PFSK-1 (cell line): ENCODE results near the gene RAB5B.

ENCODE experiments used
- FOXP2 ChIP-seq: optimal IDR thresholded peaks from 2 replicates; pipeline ENCODE3; 2011; ENCODE audit warnings: borderline replicate concordance, control low read depth, inconsistent platforms; ENCODE audit not compliant: insufficient read depth; ENCODE audit errors: extremely low read length, extremely low read depth
- POLR2AphosphoS5 ChIP-seq: IDR thresholded peaks from 2 replicates; pipeline ENCODE4 v1.6.1; 2012; ENCODE audit warnings: low read depth, mild to moderate bottlenecking, control low read depth, low read length, moderate library complexity
- SIN3A ChIP-seq: IDR thresholded peaks from 2 replicates; pipeline ENCODE4 v1.6.1; 2012; ENCODE audit warnings: mild to moderate bottlenecking, low read length, moderate library complexity, borderline replicate concordance; ENCODE audit not compliant: insufficient read depth
- TAF1 ChIP-seq: IDR thresholded peaks from 2 replicates; pipeline ENCODE4 v1.6.1; 2012; ENCODE audit warnings: low read length, control low read depth, borderline replicate concordance; ENCODE audit not compliant: insufficient read depth
- TF ChIP-seq, protein P1 (sequence below), 2 experiments: IDR thresholded peaks; 2 replicates each; pipeline versions ENCODE4 v1.6.1 to v1.8.0; 2011 to 2012; ENCODE audit warnings: low read depth in 2 of 2, low read length in 2 of 2, control low read depth in 1 of 2, inconsistent platforms in 1 of 2, mild to moderate bottlenecking in 1 of 2, moderate library complexity in 1 of 2; ENCODE audit not compliant: insufficient read depth in 1 of 2

The RAB5B gene

DNA sequence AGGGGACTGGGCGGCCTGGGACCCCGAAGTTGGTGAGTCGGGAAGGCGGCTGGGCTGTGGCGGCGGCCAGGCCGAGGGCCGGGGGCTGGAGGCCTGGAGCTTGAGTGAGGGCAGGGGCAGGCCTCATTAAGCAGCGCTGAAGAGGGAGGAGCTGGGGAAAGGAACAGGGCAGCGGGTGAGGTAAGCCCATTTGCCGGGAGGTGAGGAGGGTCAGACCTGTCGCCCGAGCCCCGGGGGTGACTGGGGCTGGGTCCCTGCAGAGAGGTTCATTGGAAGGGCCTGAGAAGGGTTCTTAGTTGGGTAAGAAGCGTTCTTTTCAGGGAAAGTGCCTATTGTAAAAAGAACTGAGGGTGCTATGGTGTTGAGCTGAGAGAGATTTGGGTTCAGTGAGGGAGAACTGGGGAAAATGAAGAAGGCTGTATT lies 441 bp downstream of the RAB5B start:
- TF ChIP-seq, protein P1, sequence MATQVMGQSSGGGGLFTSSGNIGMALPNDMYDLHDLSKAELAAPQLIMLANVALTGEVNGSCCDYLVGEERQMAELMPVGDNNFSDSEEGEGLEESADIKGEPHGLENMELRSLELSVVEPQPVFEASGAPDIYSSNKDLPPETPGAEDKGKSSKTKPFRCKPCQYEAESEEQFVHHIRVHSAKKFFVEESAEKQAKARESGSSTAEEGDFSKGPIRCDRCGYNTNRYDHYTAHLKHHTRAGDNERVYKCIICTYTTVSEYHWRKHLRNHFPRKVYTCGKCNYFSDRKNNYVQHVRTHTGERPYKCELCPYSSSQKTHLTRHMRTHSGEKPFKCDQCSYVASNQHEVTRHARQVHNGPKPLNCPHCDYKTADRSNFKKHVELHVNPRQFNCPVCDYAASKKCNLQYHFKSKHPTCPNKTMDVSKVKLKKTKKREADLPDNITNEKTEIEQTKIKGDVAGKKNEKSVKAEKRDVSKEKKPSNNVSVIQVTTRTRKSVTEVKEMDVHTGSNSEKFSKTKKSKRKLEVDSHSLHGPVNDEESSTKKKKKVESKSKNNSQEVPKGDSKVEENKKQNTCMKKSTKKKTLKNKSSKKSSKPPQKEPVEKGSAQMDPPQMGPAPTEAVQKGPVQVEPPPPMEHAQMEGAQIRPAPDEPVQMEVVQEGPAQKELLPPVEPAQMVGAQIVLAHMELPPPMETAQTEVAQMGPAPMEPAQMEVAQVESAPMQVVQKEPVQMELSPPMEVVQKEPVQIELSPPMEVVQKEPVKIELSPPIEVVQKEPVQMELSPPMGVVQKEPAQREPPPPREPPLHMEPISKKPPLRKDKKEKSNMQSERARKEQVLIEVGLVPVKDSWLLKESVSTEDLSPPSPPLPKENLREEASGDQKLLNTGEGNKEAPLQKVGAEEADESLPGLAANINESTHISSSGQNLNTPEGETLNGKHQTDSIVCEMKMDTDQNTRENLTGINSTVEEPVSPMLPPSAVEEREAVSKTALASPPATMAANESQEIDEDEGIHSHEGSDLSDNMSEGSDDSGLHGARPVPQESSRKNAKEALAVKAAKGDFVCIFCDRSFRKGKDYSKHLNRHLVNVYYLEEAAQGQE (IDR thresholded peaks at IDR 0.05; ENCODE audit: insufficient read depth in 1 of 2, low read depth in 2 of 2, low read length in 2 of 2) = no peak
- no peak for TF ChIP-seq POLR2AphosphoS5
- no peak; the same call in 1 of the 2 replicates for TF ChIP-seq TAF1
- no peak for TF ChIP-seq FOXP2
- no peak for TF ChIP-seq SIN3A

DNA sequence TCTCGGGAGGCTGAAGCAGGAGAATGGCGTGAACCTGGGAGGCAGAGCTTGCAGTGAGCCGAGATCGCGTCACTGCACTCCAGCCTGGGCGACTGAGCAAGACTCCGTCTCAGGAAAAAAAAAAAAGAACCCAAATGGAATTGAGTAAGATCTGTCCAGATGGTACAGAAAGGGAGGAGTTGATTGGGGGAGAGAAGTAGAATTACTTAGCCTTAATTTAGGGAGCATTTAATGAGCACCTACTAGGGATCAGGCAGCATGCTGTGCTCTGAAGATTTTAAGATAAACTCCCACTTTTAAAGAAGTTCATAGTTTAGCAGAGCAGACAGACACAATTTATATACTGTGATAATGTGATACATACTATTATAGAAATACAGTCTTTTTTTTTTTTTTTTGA lies 4.5 kb downstream of the RAB5B start:
- TF ChIP-seq SIN3A (no peak), TAF1 (no peak), FOXP2 (no peak), POLR2AphosphoS5 (no peak)
- TF ChIP-seq, protein P1 (IDR thresholded peaks at IDR 0.05; ENCODE audit: insufficient read depth in 1 of 2, low read depth in 2 of 2, low read length in 2 of 2) = no peak

DNA sequence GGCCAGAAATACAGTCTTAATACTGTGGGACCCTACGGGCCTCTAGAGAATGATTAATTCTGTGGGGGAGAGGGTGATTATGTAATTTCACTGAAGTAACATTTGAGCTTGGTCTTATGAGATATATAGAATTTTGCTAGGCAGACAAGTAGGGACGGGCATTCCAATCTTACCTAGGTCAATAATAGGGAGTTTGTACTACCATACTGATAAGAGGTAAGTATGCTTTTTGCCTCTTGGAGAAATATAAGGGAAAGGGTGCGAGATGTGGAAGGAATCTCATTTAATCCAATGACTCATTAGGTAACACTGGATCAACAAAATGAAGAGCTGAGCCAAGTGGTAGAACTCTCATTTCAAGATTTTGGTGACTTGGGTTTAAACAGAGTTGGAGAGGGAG lies 5.2 kb downstream of the RAB5B start:
- no peak for TF ChIP-seq FOXP2
- TF ChIP-seq TAF1 = no peak
- no peak for TF ChIP-seq POLR2AphosphoS5
- TF ChIP-seq SIN3A = no peak
- TF ChIP-seq, protein P1 (IDR thresholded peaks at IDR 0.05; ENCODE audit: insufficient read depth in 1 of 2, low read depth in 2 of 2, low read length in 2 of 2) = no peak

DNA sequence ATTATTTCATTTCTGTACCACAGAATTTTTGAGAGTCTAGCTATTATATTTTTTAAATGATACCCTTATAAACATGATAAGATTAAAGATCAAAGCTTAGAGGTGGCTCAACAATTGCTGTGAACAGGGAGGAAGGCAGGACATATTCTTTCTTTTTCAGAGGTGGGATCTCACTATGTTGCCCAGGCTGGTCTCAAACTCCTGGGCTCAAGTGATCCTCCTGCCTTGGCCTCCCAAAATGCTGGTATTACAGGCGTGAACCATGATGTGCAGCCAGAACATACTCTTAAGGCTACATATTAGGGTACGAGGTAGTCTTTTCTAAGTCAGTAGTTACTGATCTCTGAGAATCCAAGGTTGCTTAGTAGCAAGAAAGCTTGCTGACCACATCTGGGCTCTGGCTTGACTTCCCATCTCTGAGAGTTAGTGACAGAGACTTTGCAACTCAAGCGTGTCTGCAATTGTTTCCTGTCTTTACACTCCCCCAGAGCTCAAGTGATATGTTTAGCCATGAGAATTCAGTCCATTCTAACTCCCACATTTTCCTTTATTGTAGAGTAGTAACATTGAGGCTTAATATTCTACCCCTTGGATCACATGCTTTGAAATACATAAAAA lies 8.6 kb downstream of the RAB5B start:
- no peak for TF ChIP-seq POLR2AphosphoS5
- TF ChIP-seq TAF1 = no peak
- no peak for TF ChIP-seq SIN3A

DNA sequence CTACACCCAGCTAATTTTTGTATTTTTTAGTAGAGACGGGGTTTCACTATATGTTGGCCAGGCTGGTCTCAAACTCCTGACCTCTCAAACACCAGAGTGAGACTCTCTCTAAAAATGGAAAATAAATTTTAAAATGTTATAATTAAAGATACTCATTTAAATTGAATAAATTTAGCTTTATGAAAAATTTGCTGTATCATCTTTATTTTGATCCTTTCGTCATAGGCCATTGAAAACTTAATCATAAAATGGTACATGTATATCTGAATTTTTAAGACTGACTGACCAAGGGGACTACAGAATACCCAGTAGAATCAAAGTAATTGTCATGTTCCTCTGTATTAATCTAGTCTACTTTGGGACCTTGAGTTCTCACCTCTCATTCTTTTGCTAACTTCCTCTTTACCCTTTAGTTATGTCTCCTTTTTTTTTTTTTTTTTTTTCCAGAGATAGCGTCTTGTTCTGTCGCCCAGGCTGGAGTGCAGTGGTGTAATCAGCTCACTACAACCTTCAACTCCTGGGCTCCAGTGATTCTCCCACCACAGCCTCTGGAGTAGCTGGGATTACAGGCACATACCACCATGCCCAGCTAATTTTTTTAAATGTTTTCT lies 9.5 kb downstream of the RAB5B start:
- TF ChIP-seq TAF1 = no peak
- TF ChIP-seq, protein P1 (IDR thresholded peaks at IDR 0.05; ENCODE audit: insufficient read depth in 1 of 2, low read depth in 2 of 2, low read length in 2 of 2) = no peak
- no peak for TF ChIP-seq FOXP2
